CD4-positive, alpha-beta T cell treated with Interleukin-6 at 100 ng/mL for 8 hours (primary cell): ENCODE data around the gene TP53.
"Not testable (repeated sequence)": the region's sequence is repeated elsewhere in the genome, so short reads cannot be mapped to it uniquely, and the experiment has no call there.

ENCODE experiments used
- DNase-seq: peaks from one replicate; pipeline ENCODE4 v3.0.0-alpha.2; 2020; ENCODE audit warnings: mixed read lengths, low spot score

Gene TP53

DNA sequence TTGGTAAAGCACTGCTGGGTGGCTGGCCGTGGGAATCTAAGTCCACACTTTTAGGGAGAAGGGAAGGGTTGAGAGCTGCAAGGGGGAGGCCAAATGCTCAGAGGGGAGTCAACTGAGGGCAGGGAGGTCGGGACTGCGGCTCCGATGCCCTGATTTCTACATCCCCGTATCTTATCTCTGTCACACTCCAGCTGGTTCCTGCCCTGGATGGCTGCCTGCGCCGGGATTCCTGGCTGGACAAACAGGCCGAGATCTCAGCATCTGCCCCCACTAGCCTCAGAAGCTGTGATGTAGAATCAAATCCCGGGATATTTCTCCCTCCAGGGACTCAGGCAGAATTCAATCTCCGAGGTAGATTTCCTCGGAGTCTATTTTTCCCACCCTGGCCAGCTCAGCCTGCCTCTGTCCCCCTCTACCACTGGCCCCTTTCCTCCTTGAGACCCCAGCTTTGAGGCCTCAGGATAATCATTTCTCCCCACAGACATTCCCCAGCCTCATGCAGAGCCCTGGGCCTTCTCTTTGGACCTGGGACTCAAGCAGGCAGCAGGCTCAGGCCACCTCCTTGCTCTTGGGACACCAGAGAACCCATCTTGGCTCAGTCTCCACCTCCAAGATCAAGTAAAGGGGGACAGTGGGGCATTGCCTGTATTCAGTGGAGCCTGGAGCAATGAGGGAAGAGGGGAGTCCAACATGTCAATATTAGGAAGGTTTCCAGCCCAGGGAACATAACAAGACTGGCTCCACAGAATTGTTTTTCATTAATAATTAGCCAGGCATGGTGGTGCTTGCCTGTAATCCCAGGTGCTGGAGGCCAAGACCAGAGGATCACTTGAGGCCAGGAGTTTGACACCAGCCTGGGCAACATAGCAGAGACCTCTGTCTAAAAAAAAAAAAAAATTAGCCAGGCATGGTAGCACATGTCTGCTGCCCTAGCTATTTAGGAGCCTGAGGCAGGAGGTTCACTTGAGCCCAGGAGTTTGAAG, 55.6 kb downstream of the TP53 start:
- no peak for DNase-seq

GRCh38 chr17:7629939-7630571, 57.2 kb downstream of the TP53 start, which contains the start of gene SHBG:
SHBG (plus strand) TSS chr17:7630135; CDS start chr17:7630173, 38 bp downstream.
- DNase-seq: no peak

DNA sequence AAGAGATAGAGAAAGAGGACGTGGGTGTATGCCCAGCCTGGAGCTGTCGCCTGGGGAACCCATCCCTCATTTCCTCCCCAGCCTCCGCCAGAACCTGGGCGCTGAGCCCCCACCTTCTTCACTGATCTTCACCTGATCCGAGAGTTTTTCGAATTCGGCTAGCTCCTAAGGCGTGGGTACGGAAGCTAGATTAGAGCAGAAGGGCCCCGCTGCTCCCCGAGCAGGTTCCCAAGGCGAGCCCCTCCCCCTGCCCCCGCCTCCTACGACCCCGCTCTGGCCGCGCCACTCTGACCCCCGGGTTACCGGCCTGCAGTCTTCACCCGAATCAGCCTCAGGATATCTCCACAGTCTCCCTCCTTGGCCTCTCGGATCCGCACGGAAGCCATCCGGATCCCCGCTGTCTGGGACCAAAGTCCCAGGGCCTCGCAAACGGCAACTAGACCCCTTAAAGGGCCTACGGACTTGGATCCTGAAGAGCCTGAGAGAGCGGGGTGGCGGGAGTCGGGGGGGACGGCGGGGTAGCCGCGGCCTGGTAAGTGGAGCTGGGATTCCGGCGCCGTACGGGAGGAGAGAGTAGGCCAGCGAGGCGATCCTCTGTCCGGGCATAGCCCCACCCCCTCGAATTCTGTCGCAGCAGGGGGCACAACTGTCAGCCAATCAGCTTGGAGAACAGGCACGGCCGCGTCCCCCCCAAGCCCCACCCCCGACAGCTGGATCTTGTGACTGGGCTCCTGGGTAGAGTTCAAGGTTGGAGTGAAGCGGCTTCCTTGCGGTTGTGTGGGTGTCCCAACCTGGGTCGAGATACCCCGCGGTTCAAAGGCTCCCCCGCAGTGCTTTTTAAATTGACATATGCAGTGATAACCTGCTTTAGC, 59.8 kb downstream of the TP53 start, which contains the start of gene SAT2:
Gene SAT2, minus strand, starts transcription at position 572 of the 872 bp plus-strand sequence. Its CDS starts 186 bp downstream, at position 386.
- peak; percentile 90 for DNase-seq

- no peak for DNase-seq
Measured at GRCh38 chr17:7626956-7627249, 60.4 kb downstream of the TP53 start.

DNA sequence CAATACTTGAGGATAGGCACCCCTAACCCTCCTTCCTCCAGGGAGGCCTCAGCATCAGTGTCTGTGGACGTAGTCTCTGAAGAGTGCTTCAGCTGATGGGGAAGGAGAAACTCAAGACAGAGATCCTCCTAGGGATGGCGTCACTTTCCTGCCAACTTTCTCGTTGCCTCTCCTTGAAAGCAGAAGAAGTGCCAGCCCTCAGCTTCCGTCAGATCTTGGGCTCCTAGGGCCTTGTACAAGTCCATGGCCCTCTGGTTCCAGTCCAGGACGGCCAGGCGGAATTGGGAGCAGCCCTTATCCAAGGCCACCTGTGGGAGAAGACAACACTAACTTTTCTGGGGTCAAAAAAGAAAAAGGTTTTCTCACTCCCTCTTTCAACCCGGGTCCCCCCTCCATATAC, 61.0 kb downstream of the TP53 start:
- DNase-seq: no peak

GRCh38 chr17:7625749-7626148, 61.5 kb downstream of the TP53 start:
- DNase-seq: not testable (repeated sequence)

DNA sequence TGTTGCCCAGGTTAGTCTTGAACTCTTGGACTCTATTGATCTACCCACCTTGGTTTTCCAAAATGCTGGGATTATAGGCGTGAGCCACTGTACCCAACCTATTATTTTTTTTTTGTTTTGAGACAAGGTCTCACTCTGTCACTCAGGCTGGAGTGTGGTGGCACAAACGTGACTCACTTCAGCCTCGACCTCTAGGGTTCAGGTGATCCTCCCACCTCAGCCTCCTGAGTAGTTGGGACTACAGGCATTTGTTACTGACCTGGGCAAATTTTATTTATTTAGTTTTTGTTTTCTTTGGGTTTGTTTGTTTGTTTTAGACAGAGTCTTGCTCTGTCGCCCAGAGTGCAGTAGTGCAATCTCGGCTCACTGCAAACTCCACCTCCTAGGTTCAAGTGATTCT, 63.6 kb downstream of the TP53 start:
- DNase-seq: no peak

GRCh38 chr17:7620835-7621234, 66.5 kb downstream of the TP53 start:
- no peak for DNase-seq

GRCh38 chr17:7618608-7619007, 68.7 kb downstream of the TP53 start:
- no peak for DNase-seq
